GM18520 (cell line): Measurements from ENCODE around the gene OR2T2.
"Not testable (repeated sequence)": the region's sequence is repeated elsewhere in the genome, so short reads cannot be mapped to it uniquely, and the experiment has no call there.

Experiments
- ATAC-seq: cut with Tn5 transposase; IDR thresholded peaks from one replicate; pipeline ENCODE4 v1.9.1; 2021; ENCODE audit not compliant: unreplicated experiment

OR2T2 gene

DNA sequence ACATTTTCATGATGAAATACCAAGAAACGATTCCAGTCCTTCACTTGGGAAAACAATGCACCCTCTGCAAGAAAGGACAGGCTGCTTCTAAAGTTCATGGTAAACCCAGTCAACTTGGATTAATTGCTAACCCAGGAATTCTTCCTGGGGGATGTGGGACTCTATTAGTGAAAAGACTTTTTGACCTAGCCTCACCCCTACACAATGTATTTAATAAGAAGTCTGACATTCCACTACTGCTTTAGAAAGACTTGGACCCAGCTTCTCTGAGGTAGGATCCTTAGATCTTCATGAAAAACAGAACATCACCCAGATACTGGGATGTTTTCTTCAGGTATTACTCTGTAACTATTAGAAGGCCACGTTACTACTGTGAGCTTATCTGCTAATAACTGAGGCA is at the start of gene OR2T2:
Gene OR2T2 (plus strand): TSS at position 239 of the 400 bp plus-strand sequence. CDS start 7,161 bp downstream, outside the sequence.
- ATAC-seq = not testable (repeated sequence)

DNA sequence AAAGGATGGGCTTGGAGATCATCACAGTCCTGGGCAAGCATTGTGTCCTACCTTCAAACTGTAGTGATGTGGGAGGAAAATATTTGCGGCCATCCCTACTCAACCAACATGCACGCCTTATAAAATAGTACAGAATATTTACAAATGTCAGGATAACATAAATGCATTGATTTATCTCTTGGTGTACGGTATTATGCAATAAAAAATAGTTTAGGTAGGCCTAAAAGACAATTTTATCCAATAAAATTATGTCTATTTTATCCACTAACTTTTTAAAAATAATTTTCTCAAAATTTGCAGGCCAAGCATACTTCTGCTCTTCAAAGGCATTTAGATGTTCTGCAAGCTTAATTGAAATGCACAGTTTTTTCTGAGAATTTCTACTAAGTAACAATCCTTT is 42.7 kb upstream of the OR2T2 start, which contains the start of gene OR2T1:
Gene OR2T1 (plus strand): TSS at position 301 of the 400 bp plus-strand sequence. CDS start 3,100 bp downstream, outside the sequence.
- ATAC-seq = no peak

- no peak for ATAC-seq
Measured at GRCh38 chr1:248404024-248404423, 41.4 kb upstream of the OR2T2 start.

- ATAC-seq = no peak
Measured at GRCh38 chr1:248406721-248407692, 38.4 kb upstream of the OR2T2 start.

- ATAC-seq = no peak
Measured at GRCh38 chr1:248416226-248416625, 29.2 kb upstream of the OR2T2 start.

GRCh38 chr1:248417854-248418253 is 27.6 kb upstream of the OR2T2 start:
- ATAC-seq = no peak

GRCh38 chr1:248421384-248421783 is 24.1 kb upstream of the OR2T2 start:
- ATAC-seq = no peak

DNA sequence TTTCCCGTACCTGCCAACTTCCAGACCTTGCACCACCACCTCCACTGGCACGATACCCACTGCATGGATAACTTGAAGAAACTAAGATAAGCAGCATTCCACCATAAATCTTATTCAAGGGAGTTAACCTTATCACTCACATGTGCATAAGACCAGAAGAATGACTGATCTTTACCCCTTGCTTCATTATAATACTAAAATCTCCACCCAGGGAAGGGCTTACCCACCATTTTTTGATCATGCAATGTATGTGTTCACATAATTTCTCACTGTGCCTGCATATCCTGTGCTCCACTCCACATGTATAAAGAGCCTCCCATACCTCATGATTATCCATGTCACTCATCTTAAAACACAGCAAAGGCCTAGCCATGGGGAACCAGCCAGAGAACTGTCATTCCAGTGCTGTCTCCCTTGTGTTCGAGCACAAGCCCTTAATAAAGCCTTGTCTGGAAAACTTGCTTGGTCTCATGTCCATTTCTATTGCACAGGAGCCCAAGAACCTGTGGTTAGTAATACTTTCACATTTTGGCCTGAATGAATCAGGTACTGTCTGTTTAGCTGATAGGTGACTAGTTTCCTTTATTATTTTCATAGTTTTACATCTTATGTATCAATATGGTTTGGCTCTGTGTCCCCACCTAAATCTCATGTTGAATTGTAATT is 17.8 kb upstream of the OR2T2 start:
- peak; percentile 21 for ATAC-seq

DNA sequence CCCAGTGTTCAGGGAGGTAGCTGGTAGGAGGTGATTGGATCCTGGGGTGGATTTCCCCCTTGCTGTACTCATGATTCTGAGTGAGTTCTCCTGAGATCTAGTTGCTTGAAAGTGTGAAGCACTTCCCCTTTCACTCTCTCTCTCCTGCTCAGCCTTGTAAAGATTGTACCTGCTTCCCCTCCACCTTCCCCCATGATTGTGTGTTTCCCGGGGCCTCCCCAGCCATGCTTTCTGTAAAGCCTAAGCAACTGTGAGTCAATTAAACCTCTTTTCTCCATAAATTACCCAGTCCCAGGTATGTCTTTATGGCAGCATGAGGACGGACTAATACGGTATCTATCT is 17.3 kb upstream of the OR2T2 start:
- peak; percentile 72 for ATAC-seq

DNA sequence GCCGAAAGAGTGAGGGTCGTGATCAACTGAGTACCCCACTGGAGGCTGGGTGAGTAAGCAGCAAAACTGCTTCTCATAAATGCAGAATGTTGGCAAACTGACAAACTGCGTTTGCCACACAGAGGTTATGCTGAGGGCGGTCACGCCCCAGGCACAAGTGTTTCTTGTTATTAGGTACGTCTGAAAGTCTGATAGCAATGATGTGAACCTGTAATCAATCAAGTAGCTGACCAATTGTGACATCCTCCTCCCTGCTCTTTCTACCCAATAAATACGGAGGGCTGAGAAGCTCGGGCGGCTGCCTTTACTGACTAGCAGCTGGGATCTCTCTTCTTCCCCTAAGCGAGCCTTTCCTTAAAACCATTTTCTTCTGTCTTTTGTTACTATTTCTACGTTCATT is 13.8 kb upstream of the OR2T2 start:
- ATAC-seq = not testable (repeated sequence)

DNA sequence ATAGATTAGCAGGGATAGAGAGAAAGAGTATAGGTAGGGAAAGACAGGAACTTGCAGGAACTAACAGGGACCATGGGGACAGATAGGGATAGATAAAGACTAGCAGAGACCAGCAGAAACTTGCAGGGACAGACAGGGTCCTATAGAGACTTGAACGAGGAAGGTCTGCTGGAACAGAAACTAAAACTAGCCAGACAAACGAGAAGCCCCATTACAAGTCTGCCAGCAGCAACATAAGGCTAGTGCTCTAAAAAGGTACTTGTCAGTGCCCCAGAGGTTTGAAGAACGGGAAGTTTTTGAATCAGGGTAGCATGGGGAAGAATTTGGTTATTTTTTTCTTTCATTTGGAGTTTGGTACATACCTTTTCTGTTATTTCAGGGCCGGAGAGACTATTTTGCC is 13.2 kb upstream of the OR2T2 start:
- peak; percentile 25 for ATAC-seq

GRCh38 chr1:248433811-248434415 is 11.5 kb upstream of the OR2T2 start:
- ATAC-seq = not testable (repeated sequence)

GRCh38 chr1:248434913-248435312 is 10.5 kb upstream of the OR2T2 start:
- ATAC-seq = peak; percentile 25

DNA sequence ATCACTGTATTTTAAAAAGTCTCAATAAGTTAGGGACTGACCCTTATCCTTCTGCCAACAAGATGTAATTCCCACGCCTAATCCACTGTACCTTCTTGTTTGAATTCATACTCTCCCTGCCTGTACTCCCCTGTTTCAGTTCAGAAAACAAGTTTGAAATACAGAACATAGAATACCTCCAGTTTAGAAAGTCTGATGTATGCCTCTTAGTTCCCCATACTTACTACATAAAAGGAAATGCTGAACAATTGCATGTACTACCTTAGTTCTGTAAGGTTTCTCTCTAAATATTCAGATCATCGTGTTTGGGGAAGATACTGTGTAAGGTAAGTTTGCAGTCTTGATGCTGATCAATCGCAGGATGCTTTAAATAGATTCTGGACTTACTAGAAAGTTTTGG is 9.1 kb upstream of the OR2T2 start:
- ATAC-seq = peak; percentile 35

DNA sequence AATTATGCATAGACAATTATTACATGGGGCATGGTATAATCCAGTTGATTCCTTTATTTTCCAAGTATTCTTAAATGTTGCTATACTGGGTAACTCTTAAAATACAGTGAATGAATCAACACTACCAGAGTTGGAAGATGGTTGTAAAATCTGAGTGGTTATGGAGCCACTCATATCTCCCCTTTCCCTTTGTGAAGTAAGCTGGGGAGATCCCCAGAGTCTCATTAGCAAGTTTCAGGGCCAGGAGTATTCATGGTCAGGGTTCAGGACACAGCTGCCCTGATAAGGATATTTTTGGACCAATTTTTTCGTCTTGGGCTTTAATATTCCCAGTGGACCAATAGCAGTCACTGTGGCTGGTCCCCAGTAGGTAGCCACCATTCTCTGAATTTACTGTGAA is 6.8 kb upstream of the OR2T2 start:
- ATAC-seq = not testable (repeated sequence)

GRCh38 chr1:248439283-248439682 is 6.2 kb upstream of the OR2T2 start:
- ATAC-seq = not testable (repeated sequence)

DNA sequence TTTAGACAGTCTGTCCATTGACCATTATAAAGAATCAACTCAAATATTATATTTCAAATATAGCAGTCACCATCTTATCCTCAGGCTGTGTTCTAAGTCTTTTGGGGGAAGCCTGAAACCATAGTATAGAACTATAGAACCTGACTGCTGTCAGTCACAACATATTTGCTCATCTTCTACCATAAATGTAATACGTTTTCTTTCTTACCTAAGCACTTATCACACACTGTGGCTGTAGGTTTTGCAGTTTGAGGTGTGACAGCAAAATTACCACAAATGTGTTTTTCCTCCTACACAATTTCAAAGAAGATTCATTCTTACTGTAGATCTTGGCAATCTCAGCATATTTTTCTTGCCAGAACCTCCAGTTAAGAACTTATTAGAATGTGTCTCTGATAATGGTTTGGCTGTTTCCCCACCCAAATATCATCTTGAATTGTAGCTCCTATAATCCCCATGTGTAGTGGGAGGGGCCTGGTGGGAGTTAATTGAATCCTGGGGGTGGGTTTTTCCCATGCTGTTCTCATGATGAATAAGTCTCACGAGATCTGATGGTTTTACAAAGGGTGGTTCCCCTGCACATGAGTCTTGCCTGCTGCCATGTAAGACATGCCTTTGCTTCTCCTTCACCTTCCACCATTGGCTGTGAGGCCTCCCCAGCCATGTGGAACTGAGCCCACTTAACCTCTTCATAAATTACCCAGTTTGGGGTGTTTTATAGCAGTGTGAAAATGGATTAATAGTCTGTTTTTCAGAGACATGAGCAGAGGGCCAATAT is 2.7 kb upstream of the OR2T2 start:
- ATAC-seq = not testable (repeated sequence)

DNA sequence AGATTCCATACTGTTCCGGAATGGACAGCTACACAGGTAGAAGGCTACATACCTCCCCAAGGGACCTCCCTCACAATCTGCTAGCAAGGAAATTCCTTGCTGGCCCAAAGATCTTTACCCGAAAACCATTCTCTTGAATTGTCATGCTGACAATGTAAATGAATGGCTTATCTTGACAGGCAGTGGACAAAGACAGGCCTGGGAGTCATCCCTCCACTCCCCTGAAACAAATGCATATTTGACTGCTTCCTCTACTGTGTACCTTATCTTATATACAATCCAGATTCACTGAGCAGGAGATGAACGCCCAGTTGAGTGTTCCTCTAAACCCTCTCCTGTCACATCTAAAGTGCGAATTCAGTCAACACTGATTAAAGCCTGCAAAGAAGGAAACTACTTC is 834 bp upstream of the OR2T2 start:
- not testable (repeated sequence) for ATAC-seq

DNA sequence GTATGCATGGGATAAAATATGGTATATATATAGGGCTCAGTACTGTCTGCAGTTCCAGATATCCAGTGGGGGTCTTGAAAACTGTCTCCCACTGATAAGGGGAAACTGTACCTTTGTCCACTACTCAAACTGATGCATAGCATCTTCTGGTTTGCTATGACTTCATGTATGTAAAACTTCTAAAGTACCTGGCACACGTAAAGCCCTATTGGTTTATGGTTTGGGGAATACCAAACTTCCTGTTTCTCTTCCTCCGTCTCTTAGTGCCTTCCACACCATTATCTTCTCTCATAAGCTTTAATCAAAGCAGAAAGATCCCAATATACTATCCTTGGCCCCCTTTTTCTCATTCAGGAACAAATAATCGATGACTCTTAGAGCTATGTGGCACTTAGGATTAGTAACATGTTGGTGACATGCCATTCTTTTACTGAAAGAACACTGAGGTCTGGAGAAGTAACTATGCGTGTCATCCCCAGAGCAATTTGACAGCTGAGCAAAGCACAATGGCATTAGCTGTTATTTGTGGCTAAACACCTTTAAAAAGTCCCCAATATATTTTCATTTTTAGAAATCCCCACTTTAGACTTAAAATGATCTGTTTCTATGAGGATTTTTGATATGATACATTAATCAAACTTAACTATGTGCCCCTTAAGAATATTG is 3.1 kb downstream of the OR2T2 start:
- peak; percentile 40 for ATAC-seq

GRCh38 chr1:248449821-248450465 is 4.5 kb downstream of the OR2T2 start:
- not testable (repeated sequence) for ATAC-seq
